OCI-LY7 (cell line): Measurements from ENCODE around the gene ZNF410.

Experiments
- EZH2phosphoT487 ChIP-seq: fragments of 200-600 bp; sonication (generic); IDR thresholded peaks from 2 replicates; pipeline ENCODE4 v1.6.1; 2018; ENCODE audit warnings: low read depth, borderline replicate concordance, mild to moderate bottlenecking, mixed run types, antibody characterized with exemption, low read length, moderate library complexity, mixed read lengths
- TF ChIP-seq, protein P1 (sequence below): fragments of 200-600 bp; sonication (generic); conservative IDR thresholded peaks from 2 replicates; pipeline ENCODE4 v1.5.1; 2014; ENCODE audit warnings: mild to moderate bottlenecking, antibody characterized with exemption, low read length, moderate library complexity, mixed read lengths

GRCh38 chr14:73887318-73887616 lies 608 bp downstream of the ZNF410 start:
- TF ChIP-seq, protein P1, sequence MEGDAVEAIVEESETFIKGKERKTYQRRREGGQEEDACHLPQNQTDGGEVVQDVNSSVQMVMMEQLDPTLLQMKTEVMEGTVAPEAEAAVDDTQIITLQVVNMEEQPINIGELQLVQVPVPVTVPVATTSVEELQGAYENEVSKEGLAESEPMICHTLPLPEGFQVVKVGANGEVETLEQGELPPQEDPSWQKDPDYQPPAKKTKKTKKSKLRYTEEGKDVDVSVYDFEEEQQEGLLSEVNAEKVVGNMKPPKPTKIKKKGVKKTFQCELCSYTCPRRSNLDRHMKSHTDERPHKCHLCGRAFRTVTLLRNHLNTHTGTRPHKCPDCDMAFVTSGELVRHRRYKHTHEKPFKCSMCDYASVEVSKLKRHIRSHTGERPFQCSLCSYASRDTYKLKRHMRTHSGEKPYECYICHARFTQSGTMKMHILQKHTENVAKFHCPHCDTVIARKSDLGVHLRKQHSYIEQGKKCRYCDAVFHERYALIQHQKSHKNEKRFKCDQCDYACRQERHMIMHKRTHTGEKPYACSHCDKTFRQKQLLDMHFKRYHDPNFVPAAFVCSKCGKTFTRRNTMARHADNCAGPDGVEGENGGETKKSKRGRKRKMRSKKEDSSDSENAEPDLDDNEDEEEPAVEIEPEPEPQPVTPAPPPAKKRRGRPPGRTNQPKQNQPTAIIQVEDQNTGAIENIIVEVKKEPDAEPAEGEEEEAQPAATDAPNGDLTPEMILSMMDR: no peak
- no peak for TF ChIP-seq EZH2phosphoT487
